Measurements from ENCODE around the gene MED25. TPM values are rescaled to one million over a fixed set of nuclear protein-coding genes. Genes with fewer than 3 reads are reported as not detected.

Gene MED25
- total and polyA plus RNA-seq, 9 of the 15 experiments (the other 6 are each of a cell fraction or from before 2014, with no cell fraction given): 4.1 to 93.9 (median 19.3) TPM

DNA sequence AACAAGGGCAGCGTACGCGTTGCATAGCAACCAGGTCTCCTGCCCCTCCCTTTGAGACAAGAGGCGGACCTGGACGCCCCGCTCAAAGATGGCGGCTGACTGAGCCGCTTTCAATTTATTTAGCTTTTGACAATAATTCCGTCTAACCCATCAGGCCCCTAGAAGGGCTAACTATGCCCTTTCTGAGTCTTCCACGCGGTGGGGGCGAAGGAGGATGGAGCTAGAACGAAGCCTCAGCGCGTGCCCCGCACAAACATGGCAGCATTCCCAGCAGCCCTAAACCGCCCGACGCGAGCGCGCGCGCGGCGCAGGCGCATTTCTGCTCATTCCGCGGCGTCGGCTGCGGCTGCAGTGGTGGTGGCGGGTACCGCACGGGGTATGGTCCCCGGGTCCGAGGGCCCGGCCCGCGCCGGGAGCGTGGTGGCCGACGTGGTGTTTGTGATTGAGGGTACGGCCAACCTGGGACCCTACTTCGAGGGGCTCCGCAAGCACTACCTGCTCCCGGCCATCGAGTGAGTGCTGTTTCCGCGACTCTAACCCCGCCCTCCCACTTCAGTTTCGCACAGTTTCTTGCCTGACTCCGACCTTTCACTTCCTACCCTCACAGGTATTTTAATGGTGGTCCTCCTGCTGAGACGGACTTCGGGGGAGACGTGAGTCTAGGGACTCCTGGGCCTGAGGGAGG lies at the start of gene MED25 (continued):
- TF ChIP-seq KLF1 (tag; IDR thresholded peaks at IDR 0.05) (no peak), ZNF696 (CRISPR knock-in tag; conservative IDR thresholded peaks at IDR 0.05) (no peak), RHOXF2B (CRISPR knock-in tag; conservative IDR thresholded peaks at IDR 0.05) (no peak), ZNF134 (CRISPR knock-in tag; conservative IDR thresholded peaks at IDR 0.05) (no peak), ZNF12 (CRISPR knock-in tag; IDR thresholded peaks at IDR 0.05) (no peak), YY1 (IDR thresholded peaks at IDR 0.05; ENCODE audit: borderline replicate concordance in 1 of 3, control insufficient read depth in 1 of 3, extremely low read depth in 1 of 3, insufficient read depth in 3 of 3, insufficient read length in 1 of 3, insufficient replicate concordance in 2 of 3, low read depth in 1 of 3, low read length in 2 of 3) (peak; percentile 98 to 100 (median 100)), KAT8 (IDR thresholded peaks at IDR 0.05; ENCODE audit: low read depth) (no peak), HMG20B (CRISPR knock-in tag; IDR thresholded peaks at IDR 0.05) (no peak), ZNF778 (CRISPR knock-in tag; IDR thresholded peaks at IDR 0.05) (no peak), SMAD2 (IDR thresholded peaks at IDR 0.05; ENCODE audit: low read depth, low read length) (no peak), CSDE1 (IDR thresholded peaks at IDR 0.05) (peak; percentile 58 to 98), MBD2 (IDR thresholded peaks at IDR 0.05; ENCODE audit: borderline replicate concordance, low read depth) (peak; percentile 97), ZBTB17 (CRISPR knock-in tag; IDR thresholded peaks at IDR 0.05) (peak; percentile 49; the same call in 1 of the 2 replicates), TRIM28 (IDR thresholded peaks at IDR 0.05) (no peak), SIN3B (IDR thresholded peaks at IDR 0.05; ENCODE audit: low read depth) (peak; percentile 81), PML (IDR thresholded peaks at IDR 0.05; ENCODE audit: low read length) (peak; percentile 57; the same call in 1 of the 2 replicates), BCOR (IDR thresholded peaks at IDR 0.05) (no peak)
- TF ChIP-seq, protein P1, sequence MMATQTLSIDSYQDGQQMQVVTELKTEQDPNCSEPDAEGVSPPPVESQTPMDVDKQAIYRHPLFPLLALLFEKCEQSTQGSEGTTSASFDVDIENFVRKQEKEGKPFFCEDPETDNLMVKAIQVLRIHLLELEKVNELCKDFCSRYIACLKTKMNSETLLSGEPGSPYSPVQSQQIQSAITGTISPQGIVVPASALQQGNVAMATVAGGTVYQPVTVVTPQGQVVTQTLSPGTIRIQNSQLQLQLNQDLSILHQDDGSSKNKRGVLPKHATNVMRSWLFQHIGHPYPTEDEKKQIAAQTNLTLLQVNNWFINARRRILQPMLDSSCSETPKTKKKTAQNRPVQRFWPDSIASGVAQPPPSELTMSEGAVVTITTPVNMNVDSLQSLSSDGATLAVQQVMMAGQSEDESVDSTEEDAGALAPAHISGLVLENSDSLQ (IDR thresholded peaks at IDR 0.05): no peak
- TF ChIP-seq, protein P2, sequence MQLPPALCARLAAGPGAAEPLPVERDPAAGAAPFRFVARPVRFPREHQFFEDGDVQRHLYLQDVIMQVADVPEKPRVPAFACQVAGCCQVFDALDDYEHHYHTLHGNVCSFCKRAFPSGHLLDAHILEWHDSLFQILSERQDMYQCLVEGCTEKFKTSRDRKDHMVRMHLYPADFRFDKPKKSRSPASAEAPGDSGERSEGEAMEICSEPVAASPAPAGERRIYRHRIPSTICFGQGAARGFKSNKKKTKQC (CRISPR knock-in tag; IDR thresholded peaks at IDR 0.05): no peak
- TF ChIP-seq, protein P3, sequence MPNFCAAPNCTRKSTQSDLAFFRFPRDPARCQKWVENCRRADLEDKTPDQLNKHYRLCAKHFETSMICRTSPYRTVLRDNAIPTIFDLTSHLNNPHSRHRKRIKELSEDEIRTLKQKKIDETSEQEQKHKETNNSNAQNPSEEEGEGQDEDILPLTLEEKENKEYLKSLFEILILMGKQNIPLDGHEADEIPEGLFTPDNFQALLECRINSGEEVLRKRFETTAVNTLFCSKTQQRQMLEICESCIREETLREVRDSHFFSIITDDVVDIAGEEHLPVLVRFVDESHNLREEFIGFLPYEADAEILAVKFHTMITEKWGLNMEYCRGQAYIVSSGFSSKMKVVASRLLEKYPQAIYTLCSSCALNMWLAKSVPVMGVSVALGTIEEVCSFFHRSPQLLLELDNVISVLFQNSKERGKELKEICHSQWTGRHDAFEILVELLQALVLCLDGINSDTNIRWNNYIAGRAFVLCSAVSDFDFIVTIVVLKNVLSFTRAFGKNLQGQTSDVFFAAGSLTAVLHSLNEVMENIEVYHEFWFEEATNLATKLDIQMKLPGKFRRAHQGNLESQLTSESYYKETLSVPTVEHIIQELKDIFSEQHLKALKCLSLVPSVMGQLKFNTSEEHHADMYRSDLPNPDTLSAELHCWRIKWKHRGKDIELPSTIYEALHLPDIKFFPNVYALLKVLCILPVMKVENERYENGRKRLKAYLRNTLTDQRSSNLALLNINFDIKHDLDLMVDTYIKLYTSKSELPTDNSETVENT (CRISPR knock-in tag; IDR thresholded peaks at IDR 0.05): peak; percentile 62; the same call in 1 of the 2 replicates
- TF ChIP-seq, protein P4, sequence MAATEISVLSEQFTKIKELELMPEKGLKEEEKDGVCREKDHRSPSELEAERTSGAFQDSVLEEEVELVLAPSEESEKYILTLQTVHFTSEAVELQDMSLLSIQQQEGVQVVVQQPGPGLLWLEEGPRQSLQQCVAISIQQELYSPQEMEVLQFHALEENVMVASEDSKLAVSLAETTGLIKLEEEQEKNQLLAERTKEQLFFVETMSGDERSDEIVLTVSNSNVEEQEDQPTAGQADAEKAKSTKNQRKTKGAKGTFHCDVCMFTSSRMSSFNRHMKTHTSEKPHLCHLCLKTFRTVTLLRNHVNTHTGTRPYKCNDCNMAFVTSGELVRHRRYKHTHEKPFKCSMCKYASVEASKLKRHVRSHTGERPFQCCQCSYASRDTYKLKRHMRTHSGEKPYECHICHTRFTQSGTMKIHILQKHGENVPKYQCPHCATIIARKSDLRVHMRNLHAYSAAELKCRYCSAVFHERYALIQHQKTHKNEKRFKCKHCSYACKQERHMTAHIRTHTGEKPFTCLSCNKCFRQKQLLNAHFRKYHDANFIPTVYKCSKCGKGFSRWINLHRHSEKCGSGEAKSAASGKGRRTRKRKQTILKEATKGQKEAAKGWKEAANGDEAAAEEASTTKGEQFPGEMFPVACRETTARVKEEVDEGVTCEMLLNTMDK (IDR thresholded peaks at IDR 0.05; ENCODE audit: borderline replicate concordance, insufficient read depth, low read depth, low read length, poor library complexity, severe bottlenecking): no peak

Data from K562 (cell line).